LNCaP clone FGC (cell line): ENCODE data around the gene CAPN3.

Experiments used
- DNase-seq: peaks from one replicate; pipeline ENCODE4 v3.0.0-alpha.2; 2011; ENCODE audit warnings: low read depth
- H3K4me3 ChIP-seq: 2 replicates; pipeline ENCODE4 v1.5.1; 2011; ENCODE audit warnings: mild to moderate bottlenecking, low read depth, low read length, control low read depth
- CTCF ChIP-seq: IDR thresholded peaks from 2 replicates; pipeline ENCODE4 v1.5.1; 2012; ENCODE audit warnings: mild to moderate bottlenecking; ENCODE audit not compliant: control insufficient read depth, insufficient read depth; ENCODE audit errors: extremely low read depth

Gene CAPN3

GRCh38 chr15:42402455-42403205, 43.3 kb downstream of the CAPN3 start:
- H3K4me3 ChIP-seq = no peak overlapping the region
- DNase-seq = no peak
- no peak for TF ChIP-seq CTCF

- H3K4me3 ChIP-seq = no peak overlapping the region
- DNase-seq = no peak
- TF ChIP-seq CTCF = no peak
Measured at GRCh38 chr15:42403389-42403788, 44.1 kb downstream of the CAPN3 start.

GRCh38 chr15:42404461-42405235, 45.3 kb downstream of the CAPN3 start:
- no peak overlapping the region for H3K4me3 ChIP-seq
- TF ChIP-seq CTCF = no peak
- DNase-seq = no peak

GRCh38 chr15:42405863-42406482, 46.7 kb downstream of the CAPN3 start:
- H3K4me3 ChIP-seq = no peak overlapping the region
- no peak for TF ChIP-seq CTCF
- no peak for DNase-seq

GRCh38 chr15:42408178-42408577, 48.9 kb downstream of the CAPN3 start:
- TF ChIP-seq CTCF = no peak
- no peak overlapping the region for H3K4me3 ChIP-seq
- DNase-seq = no peak

GRCh38 chr15:42409011-42409410, 49.7 kb downstream of the CAPN3 start:
- TF ChIP-seq CTCF = no peak
- H3K4me3 ChIP-seq = no peak overlapping the region
- no peak for DNase-seq
